IMR-90 (cell line): ENCODE data around the gene OR2K2. TPM values are rescaled to one million over a fixed set of nuclear protein-coding genes. Genes with fewer than 3 reads are reported as not detected.
"Not testable (repeated sequence)": the region's sequence is repeated elsewhere in the genome, so short reads cannot be mapped to it uniquely, and the experiment has no call there.

ENCODE experiments used
- ATAC-seq: fragments of 200-7000 bp; cut with Tn5 transposase; 2 replicates; pipeline ENCODE4 v1.9.1; 2020; ENCODE audit warnings: low read depth, mild to moderate bottlenecking, moderate library complexity
- BruUV-seq: library from RNA; stranded (reverse); fragments of 400-500 nt; replicated peaks from 2 replicates; lab custom pipeline; 2021; lab: Mats Ljungman, UMichigan
- CTCF ChIA-PET: fragments of 300-600 bp; formaldehyde crosslinking; extraction: SDS; loops from one replicate; lab custom pipeline; 2021; ENCODE audit warnings: antibody characterized with exemption; lab: Yijun Ruan, JAX
- POLR2A ChIA-PET: fragments of 300-600 bp; sonication (Branson Sonifier 250); formaldehyde crosslinking; loops from one replicate; lab custom pipeline; 2022; ENCODE audit warnings: antibody characterized with exemption; ENCODE audit not compliant: unreplicated experiment; lab: Charles Lee
- DNase-seq: peaks from one replicate; pipeline ENCODE4 v3.0.0; 2013
- H2AFZ ChIP-seq: replicated peaks from 2 replicates; pipeline ENCODE3; 2013; ENCODE audit warnings: low read length, mild to moderate bottlenecking; ENCODE audit not compliant: poor library complexity
- H2AK5ac ChIP-seq: 2 replicates; pipeline ENCODE4 v1.6.1; 2013; ENCODE audit warnings: low read depth, low read length, inconsistent platforms
- H2AK9ac ChIP-seq: replicated peaks from 2 replicates; pipeline ENCODE3; 2013; ENCODE audit warnings: mild to moderate bottlenecking, low read depth, low read length, moderate library complexity; ENCODE audit not compliant: poor library complexity
- H2BK120ac ChIP-seq: 2 replicates; pipeline ENCODE4 v1.6.1; 2013; ENCODE audit warnings: low read depth, low read length, inconsistent platforms
- H2BK15ac ChIP-seq: 3 replicates; pipeline ENCODE4 v1.6.1; 2013; ENCODE audit warnings: low read depth, low read length, inconsistent platforms
- H2BK20ac ChIP-seq: 2 replicates; pipeline ENCODE4 v1.6.1; 2013; ENCODE audit warnings: low read depth, mild to moderate bottlenecking, inconsistent platforms, low read length, moderate library complexity
- H2BK5ac ChIP-seq: 2 replicates; pipeline ENCODE4 v1.6.1; 2013; ENCODE audit warnings: mild to moderate bottlenecking, low read depth, low read length, inconsistent platforms; ENCODE audit not compliant: poor library complexity, severe bottlenecking
- H3K14ac ChIP-seq: replicated peaks from 2 replicates; pipeline ENCODE4 v1.6.1; 2013; ENCODE audit warnings: low read depth, low read length, inconsistent platforms
- H3K18ac ChIP-seq: 2 replicates; pipeline ENCODE4 v1.6.1; 2013; ENCODE audit warnings: low read depth, low read length, control low read depth
- H3K23ac ChIP-seq: 2 replicates; pipeline ENCODE4 v1.6.1; 2013; ENCODE audit warnings: low read depth, low read length, inconsistent platforms
- H3K27ac ChIP-seq: 2 replicates; pipeline ENCODE4 v1.5.1; 2013; ENCODE audit warnings: mild to moderate bottlenecking, control low read depth, low read length; ENCODE audit not compliant: insufficient read depth
- H3K27me3 ChIP-seq: 2 replicates; pipeline ENCODE4 v1.6.1; 2013; ENCODE audit warnings: low read length; ENCODE audit not compliant: control insufficient read depth, insufficient read depth
- H3K36me3 ChIP-seq: 2 replicates; pipeline ENCODE4 v1.6.1; 2013; ENCODE audit warnings: low read length, mixed read lengths; ENCODE audit not compliant: control insufficient read depth, insufficient read depth
- H3K4ac ChIP-seq: 2 replicates; pipeline ENCODE4 v1.6.1; 2013; ENCODE audit warnings: low read depth, low read length, inconsistent platforms
- H3K4me1 ChIP-seq: 2 replicates; pipeline ENCODE4 v1.6.1; 2013; ENCODE audit warnings: low read length, mixed read lengths; ENCODE audit not compliant: control insufficient read depth, insufficient read depth
- H3K4me2 ChIP-seq: 2 replicates; pipeline ENCODE4 v1.6.1; 2013; ENCODE audit warnings: low read depth, mild to moderate bottlenecking, control low read depth, low read length, moderate library complexity
- H3K4me3 ChIP-seq: 2 replicates; pipeline ENCODE4 v1.5.1; 2013; ENCODE audit warnings: low read depth, mild to moderate bottlenecking, control low read depth, low read length, moderate library complexity; ENCODE audit not compliant: insufficient read depth
- H3K56ac ChIP-seq: 2 replicates; pipeline ENCODE4 v1.6.1; 2013; ENCODE audit warnings: low read length, inconsistent platforms; ENCODE audit not compliant: insufficient read depth; ENCODE audit errors: extremely low read depth
- H3K79me1 ChIP-seq, 2 experiments: 2 replicates each; pipeline ENCODE4 v1.6.1; 2013; ENCODE audit warnings: low read length in 2 of 2, inconsistent platforms in 1 of 2, low read depth in 1 of 2
- H3K9ac ChIP-seq: 2 replicates; pipeline ENCODE4 v1.6.1; 2013; ENCODE audit warnings: low read depth, low read length, control low read depth
- H3K9me1 ChIP-seq: 2 replicates; pipeline ENCODE4 v1.6.1; 2013; ENCODE audit warnings: low read length, inconsistent platforms; ENCODE audit not compliant: insufficient read depth
- H3K9me3 ChIP-seq: 2 replicates; pipeline ENCODE4 v1.6.1; 2013; ENCODE audit warnings: low read length; ENCODE audit not compliant: control insufficient read depth, insufficient read depth
- H4K20me1 ChIP-seq: 2 replicates; pipeline ENCODE4 v1.6.1; 2013; ENCODE audit warnings: low read length, inconsistent platforms; ENCODE audit not compliant: insufficient read depth
- H4K5ac ChIP-seq: 2 replicates; pipeline ENCODE4 v1.6.1; 2013; ENCODE audit warnings: mild to moderate bottlenecking, low read depth, low read length, control low read depth
- H4K8ac ChIP-seq, 2 experiments: 2 replicates each; pipeline ENCODE4 v1.6.1; 2013; ENCODE audit warnings: low read depth in 2 of 2, low read length in 2 of 2, control low read depth in 1 of 2, inconsistent platforms in 1 of 2
- H4K91ac ChIP-seq: 2 replicates; pipeline ENCODE4 v1.6.1; 2013; ENCODE audit warnings: low read depth, low read length, inconsistent platforms; ENCODE audit not compliant: insufficient read depth
- RCOR1 ChIP-seq: IDR thresholded peaks from 2 replicates; pipeline ENCODE4 v1.6.1; 2012; ENCODE audit warnings: mild to moderate bottlenecking, low read length, improper control_type of control experiment; ENCODE audit not compliant: insufficient replicate concordance
- WGBS, 2 experiments: methylation state at CpG; one replicate each; pipeline versions ENCODE4 v1.1.5 to v1.1.7; 2013; ENCODE audit warnings: missing lambda C conversion rate in 2 of 2; ENCODE audit not compliant: insufficient read length in 1 of 2; ENCODE audit errors: extremely low coverage in 2 of 2; 5-methylcytosine and 5-hydroxymethylcytosine counted together
- dilution Hi-C: fragments of 300-500 bp; cut with HindIII; formaldehyde crosslinking; loops from one replicate; pipeline ENCODE4 v1.14.3; 2018; ENCODE audit warnings: low sequenced_read_pairs; ENCODE audit not compliant: unreplicated experiment
- in situ Hi-C: fragments of 300-500 bp; cut with MboI; formaldehyde crosslinking; loops from 3 replicates; pipeline ENCODE4 v1.14.3; 2019; ENCODE audit warnings: low sequenced_read_pairs, inconsistent platforms, mixed read lengths
- intact Hi-C: fragments of 100-400 bp; cut with micrococcal nuclease; formaldehyde crosslinking; loops from 2 replicates; pipeline ENCODE4 v1.10.0; 2022
- polyA plus RNA-seq, 3 experiments: library from polyadenylated mRNA; depleted of rRNA; stranded (reverse); fragments of >200 nt; gene quantifications; 2 replicates each; pipeline ENCODE4 v1.2.3, GENCODE V29; 2012; ENCODE audit warnings: low replicate concordance in 1 of 3
- total RNA-seq: library from RNA; depleted of rRNA; stranded (reverse); fragments of >200 nt; gene quantifications from 2 replicates; pipeline ENCODE4 v1.2.3, GENCODE V29; 2012; rRNA removed
- TF ChIP-seq, protein P1 (sequence below): conservative IDR thresholded peaks from 2 replicates; pipeline ENCODE4 v1.5.1; 2012; ENCODE audit warnings: mild to moderate bottlenecking, low read depth, low read length, improper control_type of control experiment
- TF ChIP-seq, protein P2 (sequence below): fragments of 150-350 bp; IDR thresholded peaks from 2 replicates; pipeline ENCODE4 v1.6.1; 2017; ENCODE audit warnings: mild to moderate bottlenecking, antibody characterized with exemption, low read length, low read depth

Gene OR2K2
- total and polyA plus RNA-seq, 2 of the 4 experiments (the other 2 are of a cell fraction), result not detected

GRCh38 chr9:111282845-111283244 is 47.2 kb downstream of the OR2K2 start (continued):
- TF ChIP-seq, protein P1, sequence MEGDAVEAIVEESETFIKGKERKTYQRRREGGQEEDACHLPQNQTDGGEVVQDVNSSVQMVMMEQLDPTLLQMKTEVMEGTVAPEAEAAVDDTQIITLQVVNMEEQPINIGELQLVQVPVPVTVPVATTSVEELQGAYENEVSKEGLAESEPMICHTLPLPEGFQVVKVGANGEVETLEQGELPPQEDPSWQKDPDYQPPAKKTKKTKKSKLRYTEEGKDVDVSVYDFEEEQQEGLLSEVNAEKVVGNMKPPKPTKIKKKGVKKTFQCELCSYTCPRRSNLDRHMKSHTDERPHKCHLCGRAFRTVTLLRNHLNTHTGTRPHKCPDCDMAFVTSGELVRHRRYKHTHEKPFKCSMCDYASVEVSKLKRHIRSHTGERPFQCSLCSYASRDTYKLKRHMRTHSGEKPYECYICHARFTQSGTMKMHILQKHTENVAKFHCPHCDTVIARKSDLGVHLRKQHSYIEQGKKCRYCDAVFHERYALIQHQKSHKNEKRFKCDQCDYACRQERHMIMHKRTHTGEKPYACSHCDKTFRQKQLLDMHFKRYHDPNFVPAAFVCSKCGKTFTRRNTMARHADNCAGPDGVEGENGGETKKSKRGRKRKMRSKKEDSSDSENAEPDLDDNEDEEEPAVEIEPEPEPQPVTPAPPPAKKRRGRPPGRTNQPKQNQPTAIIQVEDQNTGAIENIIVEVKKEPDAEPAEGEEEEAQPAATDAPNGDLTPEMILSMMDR, result no peak
- TF ChIP-seq, protein P2, sequence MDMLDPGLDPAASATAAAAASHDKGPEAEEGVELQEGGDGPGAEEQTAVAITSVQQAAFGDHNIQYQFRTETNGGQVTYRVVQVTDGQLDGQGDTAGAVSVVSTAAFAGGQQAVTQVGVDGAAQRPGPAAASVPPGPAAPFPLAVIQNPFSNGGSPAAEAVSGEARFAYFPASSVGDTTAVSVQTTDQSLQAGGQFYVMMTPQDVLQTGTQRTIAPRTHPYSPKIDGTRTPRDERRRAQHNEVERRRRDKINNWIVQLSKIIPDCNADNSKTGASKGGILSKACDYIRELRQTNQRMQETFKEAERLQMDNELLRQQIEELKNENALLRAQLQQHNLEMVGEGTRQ, result no peak
- TF ChIP-seq RCOR1, result no peak

DNA sequence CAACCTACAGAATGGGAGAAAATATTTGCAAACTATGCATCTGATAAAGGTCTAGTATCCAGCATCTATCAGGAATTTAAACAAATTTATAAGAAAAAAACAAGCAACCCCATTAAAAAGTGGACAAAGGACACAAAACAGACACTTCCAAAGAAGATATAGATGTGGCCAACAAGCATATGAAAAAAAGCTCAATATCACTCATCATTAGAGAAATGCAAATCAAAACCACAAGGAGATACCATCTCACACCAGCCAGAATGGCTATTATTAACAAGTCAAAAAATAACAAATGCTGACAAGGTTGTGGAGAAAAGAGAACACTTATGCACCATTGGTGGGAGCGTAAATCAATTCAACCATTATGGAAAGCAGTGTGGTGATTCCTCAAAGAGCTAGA is 49.2 kb downstream of the OR2K2 start:
- H3K18ac ChIP-seq, H3K4me3 ChIP-seq, H4K91ac ChIP-seq, POLR2A ChIA-PET, H2BK15ac ChIP-seq, DNase-seq, ATAC-seq, H2AK9ac ChIP-seq, H3K56ac ChIP-seq, H2BK20ac ChIP-seq, H2AFZ ChIP-seq, H3K4me1 ChIP-seq, H3K4me2 ChIP-seq, H3K23ac ChIP-seq, H3K9ac ChIP-seq, intact Hi-C loops, H2BK5ac ChIP-seq, H3K9me3 ChIP-seq, H3K27ac ChIP-seq, dilution Hi-C loops, in situ Hi-C loops, H4K20me1 ChIP-seq, H3K27me3 ChIP-seq, BruUV-seq, H3K4ac ChIP-seq, H4K8ac ChIP-seq, H4K5ac ChIP-seq, H3K14ac ChIP-seq, H3K9me1 ChIP-seq, H3K79me1 ChIP-seq, H3K36me3 ChIP-seq, H2BK120ac ChIP-seq, H2AK5ac ChIP-seq: not testable (repeated sequence)
- WGBS, 2 experiments, result no CpG with 5 or more reads among the region's 1 CpG
- CTCF ChIA-PET, result interaction anchor here (0.6 kb wide), 1 partner anchor 19 kb away, joined by 3 read pairs; no protein-coding TSS in a partner anchor

Other genes starting within 250 kb of the OR2K2 start
- 54.8 and 78.9 TPM in 2 replicates for gene ECPAS, start 154.2 kb upstream of the OR2K2 start, total RNA-seq
- 17.2 and 20.1 TPM in 2 replicates for gene ECPAS, start 154.2 kb upstream of the OR2K2 start, polyA plus RNA-seq (2012; rRNA removed)
- gene ZNF483, start 195.0 kb upstream of the OR2K2 start, total RNA-seq, result 0.90 and 1.4 TPM in 2 replicates
- 0.10 and 0.11 TPM in 2 replicates for gene ZNF483, start 195.0 kb upstream of the OR2K2 start, polyA plus RNA-seq (2012; rRNA removed)